Thoracic aorta (tissue), 2 donors: Measurements from ENCODE around the gene MMD2. TPM values are rescaled to one million over a fixed set of nuclear protein-coding genes. Genes with fewer than 3 reads are reported as not detected.

Source experiments
- ATAC-seq: fragments of 150-250 bp; one replicate; pipeline ENCODE4 v1.8.0; 2017; ENCODE audit warnings: low read depth; ENCODE audit not compliant: insufficient number of reproducible peaks, low FRiP score
- DNase-seq: peaks from one replicate; pipeline ENCODE4 v3.0.0-alpha.2; 2020; ENCODE audit warnings: low spot score
- H3K27ac ChIP-seq, 2 donors: fragments of 200-600 bp; sonication (generic); 1 replicate in 1 of 2; 2 replicates in 1 of 2; pipeline ENCODE4 v1.5.1; 2016; ENCODE audit warnings: mild to moderate bottlenecking in 2 of 2, moderate library complexity in 2 of 2
- H3K27me3 ChIP-seq: fragments of 200-600 bp; sonication (generic); replicated peaks from 2 replicates; pipeline ENCODE4 v1.6.0; 2016; ENCODE audit warnings: mild to moderate bottlenecking; ENCODE audit not compliant: insufficient read depth
- H3K36me3 ChIP-seq: fragments of 200-600 bp; sonication (generic); one replicate; pipeline ENCODE4 v1.5.1; 2016
- H3K4me1 ChIP-seq, 2 donors: fragments of 200-600 bp; sonication (generic); 1 replicate in 1 of 2; 2 replicates in 1 of 2; pipeline versions ENCODE4 v1.5.1 to v1.6.0; 2016; ENCODE audit warnings: low read depth in 2 of 2, mild to moderate bottlenecking in 1 of 2; ENCODE audit not compliant: control insufficient read depth in 1 of 2
- H3K4me3 ChIP-seq: fragments of 200-600 bp; sonication (generic); 2 replicates; pipeline ENCODE4 v1.5.1; 2016; ENCODE audit warnings: mild to moderate bottlenecking
- H3K9me3 ChIP-seq: fragments of 200-600 bp; sonication (generic); 2 replicates; pipeline ENCODE4 v1.5.1; 2016
- total RNA-seq, 2 donors: library from RNA; depleted of rRNA; stranded (reverse); fragments of >200 nt; gene quantifications; one replicate each; pipeline versions ENCODE4 v1.1.0 to v1.2.3, GENCODE V29; 2016
- TF ChIP-seq, protein P1 (sequence below): fragments of 200-600 bp; sonication (generic); IDR thresholded peaks from one replicate; pipeline ENCODE4 v1.5.1; 2019; ENCODE audit warnings: antibody characterized with exemption

Gene MMD2
- total RNA-seq, 2 donors from 2014 or later, result not detected

DNA sequence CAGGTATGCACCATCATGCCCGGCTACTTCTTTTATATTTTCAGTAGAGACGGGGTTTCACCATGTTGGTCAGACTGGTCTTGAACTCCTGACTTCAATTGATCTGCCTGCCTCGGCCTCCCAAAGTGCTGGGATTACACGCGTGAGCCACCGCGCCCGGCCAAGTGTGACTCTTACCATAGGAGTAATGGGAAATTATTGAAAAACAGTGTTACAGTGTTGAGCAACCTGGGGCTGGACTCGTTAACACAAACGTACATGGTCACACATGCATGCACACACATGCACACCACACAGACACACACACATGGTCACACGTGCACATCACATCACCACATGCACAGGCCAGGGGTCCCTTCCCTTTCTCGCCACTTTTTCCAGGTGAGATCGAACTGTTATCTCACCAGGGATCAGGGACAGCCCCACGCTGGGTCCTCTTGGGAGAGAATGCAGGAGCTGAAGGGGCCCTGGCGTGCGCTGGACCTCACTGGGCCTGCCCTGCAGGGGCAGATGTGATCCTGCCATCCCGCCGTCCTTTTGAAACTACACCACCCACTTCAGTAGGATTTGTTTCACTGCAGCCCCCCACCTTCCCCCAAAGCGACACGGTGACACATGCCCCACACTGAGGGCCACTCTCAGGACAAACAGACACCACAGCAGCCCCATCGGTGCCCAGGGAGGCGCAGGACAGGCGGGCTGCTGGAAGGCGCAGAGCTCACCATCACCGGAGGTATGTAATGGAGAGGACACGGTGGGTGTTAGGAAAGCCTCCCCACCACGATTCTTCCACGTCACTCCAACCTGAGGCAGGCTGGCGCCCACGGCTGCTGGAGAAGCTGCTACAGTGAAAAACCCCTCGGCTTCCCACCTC is 85.7 kb downstream of the MMD2 start:
- Histone ChIP-seq H3K36me3 (no peaks in the 10 kb centered on the region), H3K4me3 (no peak overlapping the region), H3K27me3 (no peaks in the 10 kb centered on the region), H3K9me3 (peaks cover 4% of the 10 kb centered on the region), H3K4me1 (no peaks in the 10 kb centered on the region), H3K27ac (no peak overlapping the region)
- ATAC-seq, result no peak
- DNase-seq, result no peak
- TF ChIP-seq, protein P1, sequence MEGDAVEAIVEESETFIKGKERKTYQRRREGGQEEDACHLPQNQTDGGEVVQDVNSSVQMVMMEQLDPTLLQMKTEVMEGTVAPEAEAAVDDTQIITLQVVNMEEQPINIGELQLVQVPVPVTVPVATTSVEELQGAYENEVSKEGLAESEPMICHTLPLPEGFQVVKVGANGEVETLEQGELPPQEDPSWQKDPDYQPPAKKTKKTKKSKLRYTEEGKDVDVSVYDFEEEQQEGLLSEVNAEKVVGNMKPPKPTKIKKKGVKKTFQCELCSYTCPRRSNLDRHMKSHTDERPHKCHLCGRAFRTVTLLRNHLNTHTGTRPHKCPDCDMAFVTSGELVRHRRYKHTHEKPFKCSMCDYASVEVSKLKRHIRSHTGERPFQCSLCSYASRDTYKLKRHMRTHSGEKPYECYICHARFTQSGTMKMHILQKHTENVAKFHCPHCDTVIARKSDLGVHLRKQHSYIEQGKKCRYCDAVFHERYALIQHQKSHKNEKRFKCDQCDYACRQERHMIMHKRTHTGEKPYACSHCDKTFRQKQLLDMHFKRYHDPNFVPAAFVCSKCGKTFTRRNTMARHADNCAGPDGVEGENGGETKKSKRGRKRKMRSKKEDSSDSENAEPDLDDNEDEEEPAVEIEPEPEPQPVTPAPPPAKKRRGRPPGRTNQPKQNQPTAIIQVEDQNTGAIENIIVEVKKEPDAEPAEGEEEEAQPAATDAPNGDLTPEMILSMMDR, result no peak

DNA sequence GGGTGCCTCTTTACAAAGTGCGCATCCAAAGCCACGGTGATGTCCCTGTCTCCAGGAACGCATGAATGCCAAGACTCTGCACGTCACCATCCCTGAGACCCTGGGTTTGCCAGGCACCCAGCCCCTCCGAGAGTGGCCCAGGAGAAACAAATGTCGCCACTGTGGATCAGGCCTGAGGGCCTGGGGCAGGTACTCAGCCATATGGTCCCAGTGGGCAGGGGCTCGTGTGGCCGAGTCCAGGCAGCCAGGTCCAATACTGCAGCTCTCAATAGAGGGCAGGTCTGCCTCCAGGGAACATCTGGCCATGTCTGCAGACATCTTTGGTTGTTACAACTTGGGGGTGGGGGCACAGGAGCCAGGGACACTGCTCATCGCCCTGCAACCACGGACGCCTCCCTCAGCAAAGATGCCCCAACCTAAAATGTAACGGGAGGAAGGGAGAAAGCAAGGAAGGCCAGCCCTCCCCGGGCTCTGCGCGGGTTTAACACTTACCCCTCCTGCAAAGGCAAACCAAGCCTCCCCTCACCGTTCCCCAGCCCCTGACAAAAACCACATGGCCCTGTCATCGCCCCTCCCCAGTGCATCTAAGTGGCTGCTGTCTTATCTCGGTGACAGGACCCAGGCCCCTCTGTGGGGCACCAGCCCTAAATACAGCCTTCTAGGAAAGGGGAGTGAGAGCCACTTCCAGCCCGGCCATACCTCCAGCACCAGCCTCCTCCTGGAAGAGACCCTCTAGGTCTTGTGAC is 86.9 kb downstream of the MMD2 start:
- Histone ChIP-seq H3K4me1 (no peaks in the 10 kb centered on the region), H3K27me3 (no peaks in the 10 kb centered on the region), H3K27ac (no peak overlapping the region), H3K36me3 (no peaks in the 10 kb centered on the region), H3K4me3 (no peak overlapping the region), H3K9me3 (peaks cover 4% of the 10 kb centered on the region)
- ATAC-seq (no peak), DNase-seq (no peak)
- TF ChIP-seq, protein P1, result no peak

DNA sequence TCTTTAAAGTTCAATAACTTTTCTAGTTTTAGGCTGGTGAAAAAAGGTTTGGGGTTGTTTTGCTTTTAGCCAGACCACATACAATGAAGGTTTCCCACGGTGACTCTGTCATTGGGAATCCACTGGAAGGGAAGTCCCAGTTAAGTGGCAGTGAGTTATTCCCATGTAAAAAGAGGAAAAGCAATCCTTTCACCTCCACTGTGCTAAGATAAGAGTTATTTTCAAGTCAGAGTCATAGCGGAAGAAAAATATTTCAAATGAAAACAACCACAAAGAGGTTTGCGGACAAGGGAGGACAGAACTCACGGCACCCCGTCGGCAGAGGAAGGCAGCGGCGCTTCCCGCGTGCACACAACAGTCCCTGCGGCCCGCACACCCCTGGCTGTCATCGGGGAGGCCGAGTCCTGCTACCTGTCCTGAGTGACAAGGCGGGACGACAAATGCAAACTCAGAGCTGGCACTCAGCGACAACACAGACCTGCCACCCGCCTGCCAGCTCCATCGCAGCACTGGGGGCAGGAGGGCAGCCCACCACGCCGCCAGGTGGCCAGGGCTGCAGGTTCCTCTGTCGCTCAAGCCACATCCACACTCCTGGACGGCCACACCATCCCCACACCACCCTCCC is 87.8 kb downstream of the MMD2 start:
- no peak for ATAC-seq
- DNase-seq, result no peak

DNA sequence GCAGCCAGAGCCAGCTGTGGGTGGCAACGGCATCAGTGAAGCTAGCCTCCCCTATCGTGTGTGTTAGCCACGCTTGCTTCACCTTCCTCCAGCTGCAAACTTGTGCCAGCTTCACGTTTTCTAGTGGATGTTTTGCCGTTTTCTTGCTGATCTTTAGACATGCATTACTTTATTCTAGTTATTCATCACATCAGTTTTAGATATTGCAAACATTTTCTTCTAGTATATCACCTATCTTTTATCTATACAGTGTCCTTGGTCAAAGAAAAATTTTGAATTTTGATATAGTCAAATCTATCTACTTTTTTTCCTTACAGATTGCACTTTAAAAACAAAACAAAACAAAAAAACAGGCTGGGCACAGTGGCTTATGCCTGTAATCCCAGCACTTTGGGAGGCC is 90.5 kb downstream of the MMD2 start:
- peaks cover 4% of the 10 kb centered on the region for H3K9me3 ChIP-seq
- H3K4me3 ChIP-seq, result no peak overlapping the region
- TF ChIP-seq, protein P1, result no peak
- no peaks in the 10 kb centered on the region for H3K27me3 ChIP-seq
- H3K4me1 ChIP-seq, result no peaks in the 10 kb centered on the region
- ATAC-seq (no peak), DNase-seq (no peak)
- no peaks in the 10 kb centered on the region for H3K36me3 ChIP-seq
- H3K27ac ChIP-seq, result no peak overlapping the region

More for the DNA sequence above, 87.8 kb downstream of the MMD2 start:
- H3K4me3 ChIP-seq, result no peak overlapping the region
- H3K36me3 ChIP-seq, result no peaks in the 10 kb centered on the region
- no peak overlapping the region for H3K27ac ChIP-seq
- H3K4me1 ChIP-seq, result no peaks in the 10 kb centered on the region
- no peaks in the 10 kb centered on the region for H3K27me3 ChIP-seq
- TF ChIP-seq, protein P1, result no peak
- peaks cover 4% of the 10 kb centered on the region for H3K9me3 ChIP-seq
